ENCODE measurements around the gene AREG. TPM values are rescaled to one million over a fixed set of nuclear protein-coding genes. Genes with fewer than 3 reads are reported as not detected.

Gene AREG
- total RNA-seq, 1 donor from 2014 or later = 17.1 TPM

DNA sequence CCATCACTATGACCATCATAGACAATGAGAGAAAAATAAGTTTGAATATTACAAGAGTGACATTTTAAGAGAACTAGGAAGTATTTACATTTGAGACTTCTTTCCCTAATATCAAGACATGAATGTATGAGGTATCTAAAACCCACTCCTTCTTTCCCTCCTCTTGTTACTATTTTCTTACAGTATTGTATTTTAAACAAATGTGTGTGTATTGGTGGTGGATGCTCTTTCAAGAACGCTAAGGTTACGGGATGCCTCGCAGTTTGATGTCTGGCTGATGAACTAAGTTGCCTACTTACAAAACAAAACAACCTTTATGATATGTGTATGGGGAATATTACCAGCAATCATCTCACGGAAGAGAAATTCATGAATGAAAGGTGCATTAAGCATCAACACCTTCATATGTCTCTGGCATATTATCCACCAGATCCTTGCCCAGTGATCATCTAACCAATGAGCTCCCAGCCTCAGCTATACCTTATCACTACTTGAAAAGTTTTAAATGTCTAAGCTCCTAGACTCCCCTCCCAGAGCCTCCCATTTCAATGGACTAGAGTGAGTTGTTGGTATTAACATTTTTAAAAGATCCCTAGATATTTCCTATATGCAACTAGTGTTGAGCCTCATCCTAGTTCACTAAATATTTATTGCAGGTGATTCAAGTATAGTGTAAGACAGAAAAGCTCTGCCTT lies 10.6 kb downstream of the AREG start:
- Mint-ChIP-seq H3K27ac (no peak overlapping the region), H3K36me3 (no peaks in the 10 kb centered on the region), H3K9me3 (no peaks in the 10 kb centered on the region), H3K27me3 (no peaks in the 10 kb centered on the region), H3K4me1 (ENCODE audit: unreplicated experiment) (no peaks in the 10 kb centered on the region), H3K4me3 (no peak overlapping the region)
- TF ChIP-seq, protein P1, sequence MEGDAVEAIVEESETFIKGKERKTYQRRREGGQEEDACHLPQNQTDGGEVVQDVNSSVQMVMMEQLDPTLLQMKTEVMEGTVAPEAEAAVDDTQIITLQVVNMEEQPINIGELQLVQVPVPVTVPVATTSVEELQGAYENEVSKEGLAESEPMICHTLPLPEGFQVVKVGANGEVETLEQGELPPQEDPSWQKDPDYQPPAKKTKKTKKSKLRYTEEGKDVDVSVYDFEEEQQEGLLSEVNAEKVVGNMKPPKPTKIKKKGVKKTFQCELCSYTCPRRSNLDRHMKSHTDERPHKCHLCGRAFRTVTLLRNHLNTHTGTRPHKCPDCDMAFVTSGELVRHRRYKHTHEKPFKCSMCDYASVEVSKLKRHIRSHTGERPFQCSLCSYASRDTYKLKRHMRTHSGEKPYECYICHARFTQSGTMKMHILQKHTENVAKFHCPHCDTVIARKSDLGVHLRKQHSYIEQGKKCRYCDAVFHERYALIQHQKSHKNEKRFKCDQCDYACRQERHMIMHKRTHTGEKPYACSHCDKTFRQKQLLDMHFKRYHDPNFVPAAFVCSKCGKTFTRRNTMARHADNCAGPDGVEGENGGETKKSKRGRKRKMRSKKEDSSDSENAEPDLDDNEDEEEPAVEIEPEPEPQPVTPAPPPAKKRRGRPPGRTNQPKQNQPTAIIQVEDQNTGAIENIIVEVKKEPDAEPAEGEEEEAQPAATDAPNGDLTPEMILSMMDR (conservative IDR thresholded peaks at IDR 0.05) = no peak
- no peak for DNase-seq (ENCODE audit: extremely low spot score, unreplicated experiment)

DNA sequence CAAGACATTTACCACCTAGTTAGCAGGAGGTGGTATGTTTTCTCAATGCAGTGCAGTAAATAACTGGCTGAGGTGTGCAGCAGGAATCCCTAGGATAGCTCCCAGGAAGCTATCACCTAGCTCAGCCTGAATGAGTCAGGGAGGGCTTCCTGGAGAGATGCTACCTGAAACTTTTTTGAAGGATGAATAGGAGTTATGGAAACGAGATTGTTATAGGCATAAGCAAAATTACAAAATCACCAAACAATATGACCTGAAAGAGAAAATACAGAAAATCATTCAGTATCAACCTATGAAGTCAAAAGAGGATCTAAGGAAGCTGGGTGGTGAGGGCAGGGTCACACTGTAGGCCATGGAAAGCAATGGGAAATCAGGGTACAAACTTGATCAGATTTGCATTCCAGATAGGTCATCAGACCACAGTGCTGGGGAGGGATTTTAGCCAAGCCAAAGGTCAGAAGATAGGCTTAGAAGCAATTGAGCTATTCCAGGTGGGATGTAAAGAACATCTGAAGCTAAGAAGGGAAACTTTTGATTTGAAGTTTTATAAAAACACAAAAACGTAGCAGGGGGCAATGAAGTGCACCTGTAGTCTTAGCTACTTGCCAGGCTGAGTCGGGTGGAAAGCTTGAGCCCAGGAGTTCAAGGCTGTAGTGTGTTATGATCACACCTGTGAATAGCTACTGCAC lies 11.3 kb downstream of the AREG start:
- peak overlapping the region; percentile 60 for H3K27ac Mint-ChIP-seq
- H3K4me1 Mint-ChIP-seq (ENCODE audit: unreplicated experiment) = no peaks in the 10 kb centered on the region
- H3K9me3 Mint-ChIP-seq = no peaks in the 10 kb centered on the region
- no peaks in the 10 kb centered on the region for H3K36me3 Mint-ChIP-seq
- TF ChIP-seq, protein P1 (conservative IDR thresholded peaks at IDR 0.05) = no peak
- H3K4me3 Mint-ChIP-seq = no peak overlapping the region
- DNase-seq (ENCODE audit: extremely low spot score, unreplicated experiment) = no peak
- no peaks in the 10 kb centered on the region for H3K27me3 Mint-ChIP-seq

DNA sequence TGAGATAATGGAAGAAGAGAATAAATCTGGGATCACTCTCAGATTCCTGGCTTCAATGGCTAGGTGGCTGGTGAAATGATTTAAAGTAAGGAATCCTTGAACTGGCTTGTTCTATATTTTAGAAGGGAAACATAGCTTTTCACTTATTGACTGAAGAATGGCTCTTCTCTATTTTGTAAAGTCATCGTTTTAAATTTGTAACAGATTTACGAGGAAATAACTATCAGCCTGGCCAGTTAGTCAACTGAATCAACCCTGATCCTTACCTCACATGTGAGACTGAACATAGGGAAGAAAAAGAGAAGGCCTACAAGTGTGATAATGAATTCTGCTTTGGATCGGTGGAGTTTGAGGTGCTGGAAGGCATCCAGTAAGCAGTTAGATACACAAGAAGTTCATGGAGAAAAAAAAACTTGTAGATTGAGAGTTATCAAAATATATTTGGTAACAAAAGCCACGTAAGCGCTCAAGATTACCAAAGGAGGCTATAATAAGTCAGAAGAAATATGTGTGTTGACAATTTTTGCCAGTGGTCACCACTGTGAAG lies 12.0 kb downstream of the AREG start:
- no peaks in the 10 kb centered on the region for H3K4me1 Mint-ChIP-seq (ENCODE audit: unreplicated experiment)
- no peaks in the 10 kb centered on the region for H3K9me3 Mint-ChIP-seq
- DNase-seq (ENCODE audit: extremely low spot score, unreplicated experiment) = no peak
- no peak overlapping the region for H3K27ac Mint-ChIP-seq
- TF ChIP-seq, protein P1 (conservative IDR thresholded peaks at IDR 0.05) = no peak
- H3K27me3 Mint-ChIP-seq = no peaks in the 10 kb centered on the region
- no peaks in the 10 kb centered on the region for H3K36me3 Mint-ChIP-seq
- H3K4me3 Mint-ChIP-seq = no peak overlapping the region

DNA sequence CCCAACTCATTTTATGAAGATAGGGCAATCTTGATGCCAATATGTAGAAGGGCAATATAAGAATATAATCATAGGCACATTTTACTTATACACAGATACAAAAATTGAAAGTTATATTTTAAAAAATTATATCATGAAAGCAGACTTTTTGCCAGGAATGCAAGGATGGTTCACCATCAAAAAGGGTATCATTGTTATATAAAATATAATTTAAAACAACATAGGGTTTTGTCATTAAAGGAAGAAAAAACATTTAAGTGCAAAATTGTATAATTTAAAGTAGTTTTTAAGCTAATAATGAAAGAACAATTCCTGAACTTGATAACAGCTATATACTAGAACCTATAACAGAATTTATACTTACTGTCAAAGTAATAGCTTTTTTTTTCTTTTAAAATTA lies 15.9 kb downstream of the AREG start:
- H3K36me3 Mint-ChIP-seq = no peaks in the 10 kb centered on the region
- no peaks in the 10 kb centered on the region for H3K27me3 Mint-ChIP-seq
- DNase-seq (ENCODE audit: extremely low spot score, unreplicated experiment) = no peak
- no peaks in the 10 kb centered on the region for H3K4me1 Mint-ChIP-seq (ENCODE audit: unreplicated experiment)
- H3K27ac Mint-ChIP-seq = no peak overlapping the region
- H3K9me3 Mint-ChIP-seq = no peaks in the 10 kb centered on the region
- no peak overlapping the region for H3K4me3 Mint-ChIP-seq
- TF ChIP-seq, protein P1 (conservative IDR thresholded peaks at IDR 0.05) = no peak

DNA sequence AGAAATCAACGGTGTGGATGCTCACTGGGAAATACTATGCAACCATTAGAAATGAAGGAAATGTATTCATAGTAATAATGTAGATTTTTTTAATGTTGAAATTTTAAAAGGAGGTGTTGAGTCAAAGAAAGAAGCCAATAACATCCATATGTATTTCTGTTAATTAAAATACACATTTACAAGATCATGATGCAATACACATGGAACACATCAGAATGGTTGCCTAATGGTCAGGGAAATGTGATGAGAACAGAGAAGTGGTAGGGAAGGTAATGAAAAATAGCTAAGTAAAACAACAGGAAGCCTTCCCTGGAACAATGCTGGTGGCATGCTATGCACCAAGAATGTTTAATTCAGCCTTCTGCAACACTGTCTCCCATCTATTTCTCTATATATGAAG lies 18.2 kb downstream of the AREG start:
- DNase-seq (ENCODE audit: extremely low spot score, unreplicated experiment) = no peak
- Mint-ChIP-seq H3K9me3 (no peaks in the 10 kb centered on the region), H3K27me3 (no peaks in the 10 kb centered on the region), H3K4me1 (ENCODE audit: unreplicated experiment) (no peaks in the 10 kb centered on the region), H3K36me3 (no peaks in the 10 kb centered on the region), H3K4me3 (no peak overlapping the region), H3K27ac (no peak overlapping the region)
- TF ChIP-seq, protein P1 (conservative IDR thresholded peaks at IDR 0.05) = no peak
